Measurements from ENCODE around the gene SULT2B1. TPM values are rescaled to one million over a fixed set of nuclear protein-coding genes. Genes with fewer than 3 reads are reported as not detected.

SULT2B1 gene
- 7.8 and 9.9 TPM in 2 replicates for total RNA-seq

DNA sequence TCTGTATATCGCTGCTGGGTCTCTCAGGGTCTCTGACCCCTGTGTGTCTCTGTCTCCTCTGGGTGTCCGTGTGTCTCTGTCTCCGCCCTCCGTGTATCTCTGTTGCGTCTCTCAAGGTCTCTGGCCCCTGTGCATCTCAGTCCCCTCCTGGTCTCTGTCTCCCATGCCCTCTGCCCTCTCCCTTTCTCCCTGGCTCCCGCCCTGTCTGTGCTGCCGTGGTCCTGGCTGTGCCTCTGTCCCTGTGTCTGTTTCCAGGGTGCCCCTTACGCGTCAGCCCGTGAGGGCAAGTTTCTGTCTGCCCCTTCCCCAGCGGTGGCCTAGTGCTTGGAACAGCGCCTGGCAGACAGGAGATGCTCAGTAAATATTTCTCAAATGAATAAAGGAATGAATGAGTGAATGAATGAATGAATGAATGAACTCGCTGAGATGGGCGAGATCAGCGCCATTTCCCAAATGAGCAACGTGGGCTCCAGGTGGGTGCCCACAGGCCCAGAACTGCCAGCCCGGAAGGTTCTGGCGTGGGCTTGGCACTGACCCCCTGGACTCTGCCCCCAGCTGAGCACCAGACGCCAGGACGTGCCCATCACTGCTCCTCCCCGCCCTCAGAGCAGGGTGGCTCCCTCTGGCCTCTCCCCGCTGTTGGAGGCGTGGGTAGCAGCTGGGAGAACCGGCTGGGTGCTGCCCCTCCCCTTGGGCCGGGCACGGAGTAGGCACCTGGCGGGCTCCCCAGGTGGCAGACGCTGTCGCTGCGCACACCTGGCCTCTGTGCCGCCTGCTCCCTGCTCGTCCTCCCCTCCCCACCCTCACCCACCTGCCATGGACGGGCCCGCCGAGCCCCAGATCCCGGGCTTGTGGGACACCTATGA lies at the start of gene SULT2B1:
TSS of gene SULT2B1 (plus strand) at position 736 of the 866 bp plus-strand sequence. CDS start at position 817, 81 bp downstream.

DNA sequence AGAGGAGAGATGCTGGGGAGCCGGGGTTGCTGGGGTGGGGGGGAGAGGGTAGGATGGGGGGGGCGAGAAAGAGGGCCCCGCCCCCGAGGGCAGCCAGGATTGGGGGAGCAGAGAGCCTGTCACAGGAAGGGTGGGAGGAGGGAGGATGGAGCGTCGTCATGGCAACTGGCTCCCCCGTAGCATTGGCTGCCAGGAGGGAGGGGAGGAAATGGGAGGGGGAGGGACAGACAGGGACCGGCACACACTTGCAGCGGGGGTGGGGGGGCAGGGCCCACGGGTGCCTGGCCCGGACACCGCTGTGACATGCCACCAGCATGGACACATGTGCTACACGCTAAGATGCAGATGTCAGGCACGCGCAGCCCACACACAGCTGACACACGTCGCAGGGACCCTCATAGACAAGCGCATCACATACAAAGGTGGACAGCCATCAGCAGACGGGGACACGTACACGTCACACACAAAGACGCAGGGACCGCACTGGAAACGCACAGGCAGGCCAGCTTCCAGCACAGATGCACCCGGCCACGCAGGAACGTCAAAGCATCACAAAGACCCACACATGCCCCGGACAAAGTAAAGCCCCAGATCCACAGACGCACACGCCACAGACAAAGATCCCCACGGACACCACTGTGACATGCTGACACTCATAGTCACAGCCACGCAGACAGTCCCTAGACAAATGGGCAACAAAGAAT lies 40.0 kb upstream of the SULT2B1 start, which contains the start of gene LMTK3:
TSS of gene LMTK3 (minus strand) at position 36 of the 704 bp plus-strand sequence. CDS start 259 bp downstream, outside the sequence.

DNA sequence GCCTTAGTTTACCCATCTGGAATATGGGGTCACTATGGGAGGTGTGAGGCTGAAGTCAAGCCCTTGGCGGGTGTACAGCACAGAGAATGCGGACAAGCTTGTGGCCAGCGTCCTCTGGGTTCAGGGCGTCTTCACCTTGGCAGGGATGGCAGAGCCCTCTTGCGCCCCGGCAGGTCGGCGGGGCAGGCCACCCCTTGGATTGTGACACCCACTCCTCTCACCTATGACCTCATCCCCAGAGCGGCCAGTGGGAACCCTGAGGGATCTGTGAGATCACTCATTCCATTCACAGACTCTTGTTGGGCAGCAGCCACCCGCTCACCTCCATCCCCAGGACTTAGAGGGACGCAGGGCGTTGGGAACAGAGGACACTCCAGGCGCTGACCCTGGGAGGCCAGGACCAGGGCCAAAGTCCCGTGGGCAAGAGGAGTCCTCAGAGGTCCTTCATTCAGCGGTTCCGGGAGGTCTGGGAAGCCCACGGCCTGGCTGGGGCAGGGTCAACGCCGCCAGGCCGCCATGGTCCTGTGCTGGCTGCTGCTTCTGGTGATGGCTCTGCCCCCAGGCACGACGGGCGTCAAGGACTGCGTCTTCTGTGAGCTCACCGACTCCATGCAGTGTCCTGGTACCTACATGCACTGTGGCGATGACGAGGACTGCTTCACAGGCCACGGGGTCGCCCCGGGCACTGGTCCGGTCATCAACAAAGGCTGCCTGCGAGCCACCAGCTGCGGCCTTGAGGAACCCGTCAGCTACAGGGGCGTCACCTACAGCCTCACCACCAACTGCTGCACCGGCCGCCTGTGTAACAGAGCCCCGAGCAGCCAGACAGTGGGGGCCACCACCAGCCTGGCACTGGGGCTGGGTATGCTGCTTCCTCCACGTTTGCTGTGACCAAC lies 54.7 kb downstream of the SULT2B1 start, which contains the start of gene SPACA4:
TSS of gene SPACA4 (plus strand) at position 280 of the 896 bp plus-strand sequence. CDS start at position 517, 237 bp downstream.

DNA sequence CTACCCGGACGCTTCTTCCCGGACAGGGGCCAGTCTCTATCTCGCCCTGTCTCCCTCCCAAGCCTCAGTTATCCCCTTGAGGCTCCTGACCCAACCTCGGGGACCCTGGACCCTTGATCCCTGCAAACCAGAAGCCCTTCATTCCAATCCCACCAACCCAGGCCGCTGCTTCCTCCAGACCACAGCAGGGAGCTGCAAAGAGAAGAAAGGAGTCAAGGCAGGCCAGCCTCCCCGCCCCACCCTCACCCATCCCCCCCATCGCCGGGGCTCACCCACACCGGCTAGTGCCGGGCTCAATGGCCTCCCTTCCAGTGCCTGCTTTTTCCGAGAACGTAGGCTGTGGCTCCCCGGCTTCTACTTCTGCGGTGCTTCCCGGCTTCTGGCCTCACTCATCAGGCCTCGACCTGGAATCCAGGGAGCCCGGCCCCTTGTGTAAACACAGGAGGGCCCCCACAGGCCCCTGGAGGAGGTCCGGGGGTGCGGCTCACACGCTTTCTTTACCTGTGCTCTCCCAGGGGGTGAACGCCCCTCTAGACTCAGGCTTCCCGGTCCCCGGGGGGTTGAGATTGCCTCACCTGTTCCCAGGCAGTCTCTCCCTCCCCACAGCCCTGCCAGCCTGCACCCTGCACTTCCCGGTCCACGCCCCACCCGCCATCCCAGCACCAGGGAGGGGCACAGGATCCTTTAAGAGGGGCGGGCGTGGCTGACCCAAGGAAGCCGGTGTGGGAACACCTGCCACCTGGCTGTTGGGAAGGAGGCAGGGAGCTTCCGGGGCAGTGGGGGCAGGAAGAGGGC lies 62.7 kb downstream of the SULT2B1 start, which contains the start of gene FAM83E:
TSS of gene FAM83E (minus strand) at position 641 of the 795 bp plus-strand sequence. CDS start 1,704 bp downstream, outside the sequence.

DNA sequence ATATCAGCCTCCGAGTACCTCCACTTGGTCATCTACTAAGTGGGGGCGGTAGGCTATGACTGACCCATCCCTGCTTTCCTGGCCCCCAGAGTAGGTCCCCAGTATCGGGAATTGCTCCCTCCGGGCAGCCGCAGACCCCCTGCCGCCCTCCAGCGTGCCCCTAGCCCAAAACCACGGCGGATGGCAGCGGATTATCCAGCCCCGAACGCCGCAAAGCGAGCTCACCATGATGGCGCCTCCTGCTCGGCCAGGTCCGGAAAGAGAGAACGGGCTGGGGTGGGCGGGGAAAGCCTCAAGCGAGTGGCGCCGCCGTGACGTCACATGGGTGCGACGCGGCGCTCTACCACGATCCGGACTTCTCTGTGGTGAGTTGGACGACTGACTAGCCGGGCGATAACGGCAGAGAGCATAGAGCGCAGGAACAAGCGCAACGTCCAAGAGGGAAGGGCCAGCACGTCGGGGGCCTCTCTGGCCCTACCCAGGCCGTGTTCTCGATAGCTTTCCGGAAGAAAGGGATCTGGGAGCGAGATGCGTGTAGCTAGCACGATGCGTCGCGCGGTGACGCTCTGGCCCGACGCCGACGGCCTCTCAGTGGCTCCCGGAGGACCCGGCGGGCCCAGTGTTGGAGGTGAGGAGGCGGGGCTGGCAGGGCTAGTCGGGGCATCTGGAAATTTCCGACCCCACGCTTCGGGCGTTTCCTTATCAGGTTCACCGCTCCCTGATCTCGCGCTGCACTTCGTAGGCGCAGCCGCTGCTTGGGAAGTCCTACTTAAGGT lies 67.1 kb downstream of the SULT2B1 start, which contains the start of the genes RPL18 and SPHK2:
TSS of gene RPL18 (minus strand) at position 263 of the 776 bp plus-strand sequence. CDS start at position 228, 35 bp downstream.
TSS of gene SPHK2 (plus strand) at position 591 of the 776 bp plus-strand sequence. CDS start 1,009 bp downstream, outside the sequence.

DNA sequence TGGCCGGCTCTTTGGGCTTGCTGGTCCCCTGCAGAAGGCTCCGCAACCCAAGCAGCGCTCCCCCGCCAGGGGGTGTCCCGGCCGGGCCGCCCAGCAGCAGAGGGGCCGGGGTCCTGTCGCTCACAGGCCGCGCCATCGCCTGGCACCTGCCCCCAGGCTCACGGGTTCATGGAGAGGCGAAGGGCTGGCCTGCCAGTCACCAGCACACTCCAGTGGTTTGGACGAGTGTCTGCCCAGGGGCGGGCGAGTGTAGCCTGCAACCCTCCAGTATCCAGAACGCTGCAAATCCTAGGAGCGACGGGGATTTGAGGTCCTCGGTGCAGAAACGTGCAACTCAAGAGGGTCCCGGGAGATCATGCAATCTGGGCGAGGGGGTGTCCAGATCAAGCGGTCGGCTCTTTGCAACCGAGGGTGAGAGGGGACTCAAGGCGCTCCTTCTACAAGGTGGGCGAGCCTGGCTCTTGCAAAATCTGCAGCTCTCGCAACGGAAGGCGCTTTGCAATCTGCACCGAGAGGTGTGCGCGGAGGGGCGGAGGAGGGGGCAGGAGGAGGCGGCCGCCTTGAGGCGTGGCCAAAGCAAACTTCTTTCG lies 85.0 kb downstream of the SULT2B1 start, which contains the start of gene DBP:
TSS of gene DBP (minus strand) at position 521 of the 590 bp plus-strand sequence. CDS start at position 136, 385 bp downstream.

DNA sequence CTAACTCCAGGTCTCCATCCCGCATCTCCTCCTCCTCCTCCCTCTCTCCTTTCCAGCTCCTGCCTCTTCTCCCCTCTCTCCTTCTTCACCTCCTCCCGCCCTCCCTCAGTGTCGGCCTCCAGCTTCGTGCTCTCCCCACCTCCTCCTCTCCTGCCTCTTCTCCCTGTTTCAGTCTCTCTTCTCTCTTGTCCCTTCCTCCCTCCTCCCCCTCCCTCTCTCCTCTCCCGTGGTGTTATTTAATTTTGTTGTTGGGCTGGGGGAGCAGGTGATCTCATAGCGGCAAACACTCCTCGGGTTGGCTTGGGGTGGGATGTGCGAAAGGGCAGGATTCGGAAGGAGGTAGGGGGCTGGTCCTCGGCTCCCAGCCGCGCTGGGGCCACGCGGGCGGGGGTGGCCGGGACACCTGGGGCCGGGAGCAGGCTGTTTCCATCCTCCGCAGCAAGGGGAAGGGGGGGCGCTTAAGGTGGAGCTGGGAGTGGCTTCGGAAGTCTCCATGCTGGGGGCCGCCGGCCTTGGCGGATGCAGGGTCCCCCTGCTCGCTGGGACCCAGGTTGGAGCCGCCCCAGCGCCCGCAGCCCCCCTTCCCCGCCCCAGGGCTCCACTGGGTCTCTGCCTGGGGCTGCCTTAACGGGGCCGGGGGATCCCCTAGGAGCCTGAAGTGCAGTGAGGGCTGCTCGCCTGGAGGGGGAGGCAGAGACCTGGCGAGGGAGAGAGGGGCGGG lies 94.2 kb downstream of the SULT2B1 start, which contains the start of gene CA11:
TSS of gene CA11 (minus strand) at position 187 of the 721 bp plus-strand sequence. CDS start 555 bp downstream, outside the sequence.

Other genes starting within 250 kb of the SULT2B1 start
- 2.1 and 2.9 TPM in 2 replicates for gene EMP3, start 226.6 kb upstream of the SULT2B1 start, total RNA-seq
- 1.2 and 1.4 TPM in 2 replicates for gene TMEM143, start 188.2 kb upstream of the SULT2B1 start, total RNA-seq
- not detected in 2 replicates for gene SYNGR4, start 187.8 kb upstream of the SULT2B1 start, total RNA-seq
- 43.1 and 67.5 TPM in 2 replicates for gene KDELR1, start 160.6 kb upstream of the SULT2B1 start, total RNA-seq
- under 0.01 and 0.07 TPM in 2 replicates for gene GRIN2D, start 158.5 kb upstream of the SULT2B1 start, total RNA-seq
- gene GRWD1, start 106.2 kb upstream of the SULT2B1 start, total RNA-seq = 28.7 and 53.7 TPM in 2 replicates
- gene KCNJ14, start 96.6 kb upstream of the SULT2B1 start, total RNA-seq = 1.4 and 4.5 TPM in 2 replicates
- 25.6 and 35.5 TPM in 2 replicates for gene CYTH2, start 82.8 kb upstream of the SULT2B1 start, total RNA-seq
- 1.0 and 3.6 TPM in 2 replicates for gene LMTK3, start 40.3 kb upstream of the SULT2B1 start, total RNA-seq
- 0.21 TPM in 1 of 2 replicates, not detected in the other for gene SPACA4, start 54.6 kb downstream of the SULT2B1 start, total RNA-seq
- gene FAM83E, start 62.9 kb downstream of the SULT2B1 start, total RNA-seq = 17.0 and 25.6 TPM in 2 replicates
- 1,268 and 2,578 TPM in 2 replicates for gene RPL18, start 67.0 kb downstream of the SULT2B1 start, total RNA-seq
- gene SPHK2, start 67.3 kb downstream of the SULT2B1 start, total RNA-seq = 4.3 and 5.5 TPM in 2 replicates
- gene DBP, start 85.2 kb downstream of the SULT2B1 start, total RNA-seq = 5.5 and 12.2 TPM in 2 replicates
- 2.4 and 4.8 TPM in 2 replicates for gene CA11, start 94.0 kb downstream of the SULT2B1 start, total RNA-seq
- 0.14 TPM in 1 of 2 replicates, not detected in the other for gene NTN5, start 120.8 kb downstream of the SULT2B1 start, total RNA-seq
- gene FUT2, start 143.8 kb downstream of the SULT2B1 start, total RNA-seq = 5.1 and 46.3 TPM in 2 replicates
- gene MAMSTR, start 167.6 kb downstream of the SULT2B1 start, total RNA-seq = 0.34 and 0.57 TPM in 2 replicates
- gene RASIP1, start 188.4 kb downstream of the SULT2B1 start, total RNA-seq = 0.71 and 1.4 TPM in 2 replicates
- gene IZUMO1, start 194.7 kb downstream of the SULT2B1 start, total RNA-seq = 0.36 and 0.68 TPM in 2 replicates
- gene FUT1, start 200.5 kb downstream of the SULT2B1 start, total RNA-seq = 16.3 and 30.4 TPM in 2 replicates
- gene FGF21, start 203.4 kb downstream of the SULT2B1 start, total RNA-seq = 0.21 and 0.34 TPM in 2 replicates